ENCODE measurements around the gene AP3M1.
"Not testable (repeated sequence)": the region's sequence is repeated elsewhere in the genome, so short reads cannot be mapped to it uniquely, and the experiment has no call there.

The AP3M1 gene, protein sequence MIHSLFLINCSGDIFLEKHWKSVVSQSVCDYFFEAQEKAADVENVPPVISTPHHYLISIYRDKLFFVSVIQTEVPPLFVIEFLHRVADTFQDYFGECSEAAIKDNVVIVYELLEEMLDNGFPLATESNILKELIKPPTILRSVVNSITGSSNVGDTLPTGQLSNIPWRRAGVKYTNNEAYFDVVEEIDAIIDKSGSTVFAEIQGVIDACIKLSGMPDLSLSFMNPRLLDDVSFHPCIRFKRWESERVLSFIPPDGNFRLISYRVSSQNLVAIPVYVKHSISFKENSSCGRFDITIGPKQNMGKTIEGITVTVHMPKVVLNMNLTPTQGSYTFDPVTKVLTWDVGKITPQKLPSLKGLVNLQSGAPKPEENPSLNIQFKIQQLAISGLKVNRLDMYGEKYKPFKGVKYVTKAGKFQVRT

GRCh38 chr10:74150204-74150989, at the start of gene AP3M1:
AP3M1 (minus strand) TSS chr10:74150828; CDS start chr10:74138379, 12,449 bp downstream.
- peak; percentile 57 for DNase-seq (ENCODE audit: low read depth, low spot score)

GRCh38 chr10:74199315-74199714, 48.7 kb upstream of the AP3M1 start:
- no peak for DNase-seq (ENCODE audit: low read depth, low spot score)

DNA sequence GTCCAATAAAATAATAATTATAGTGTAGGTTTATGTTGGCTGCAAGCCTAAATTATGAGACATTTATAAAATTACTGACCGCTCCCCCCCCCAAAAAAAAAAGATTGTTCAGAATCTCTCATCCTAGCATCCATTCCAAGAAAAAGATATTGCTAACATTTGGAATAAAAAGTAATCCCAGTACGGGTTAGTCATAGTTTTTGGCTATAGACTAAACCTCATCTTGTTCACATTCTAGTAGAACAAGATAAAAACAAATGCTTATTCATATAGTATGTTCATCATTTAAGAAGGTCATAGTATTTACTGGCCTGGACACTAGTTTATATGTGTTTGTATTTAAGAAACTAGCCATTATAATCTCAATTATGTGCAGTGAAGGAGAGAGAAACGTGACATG, 44.4 kb upstream of the AP3M1 start:
- DNase-seq (ENCODE audit: low read depth, low spot score), result no peak

- no peak for DNase-seq (ENCODE audit: low read depth, low spot score)
Observed at GRCh38 chr10:74194545-74194944, 43.9 kb upstream of the AP3M1 start.

GRCh38 chr10:74190494-74190893, 39.9 kb upstream of the AP3M1 start:
- DNase-seq (ENCODE audit: low read depth, low spot score), result no peak

DNA sequence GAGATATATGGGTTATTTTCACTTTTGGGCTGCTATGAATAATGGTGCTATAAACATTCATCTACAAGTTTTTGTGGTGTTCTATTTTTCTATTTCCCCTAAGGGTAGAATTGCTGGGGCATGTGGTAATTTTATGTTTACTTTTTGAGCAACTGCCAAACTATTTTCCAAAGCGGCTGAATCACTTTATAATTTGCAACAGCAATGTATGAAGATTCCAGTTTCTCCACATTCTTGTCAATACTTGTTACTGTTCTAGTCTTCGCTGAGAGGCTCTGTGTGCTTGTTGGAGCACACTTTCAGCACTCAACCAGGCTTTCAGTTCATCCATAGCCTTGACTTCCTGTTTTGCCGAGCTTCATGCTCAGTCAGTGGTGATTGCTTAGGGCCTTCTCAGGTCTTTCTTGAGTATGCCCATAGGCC, 39.4 kb upstream of the AP3M1 start:
- no peak for DNase-seq (ENCODE audit: low read depth, low spot score)

GRCh38 chr10:74188617-74189016, 38.0 kb upstream of the AP3M1 start:
- DNase-seq (ENCODE audit: low read depth, low spot score), result not testable (repeated sequence)

GRCh38 chr10:74187237-74187636, 36.6 kb upstream of the AP3M1 start:
- DNase-seq (ENCODE audit: low read depth, low spot score), result no peak

- no peak for DNase-seq (ENCODE audit: low read depth, low spot score)
Observed at GRCh38 chr10:74186678-74187077, 36.0 kb upstream of the AP3M1 start.

- DNase-seq (ENCODE audit: low read depth, low spot score), result no peak
Observed at GRCh38 chr10:74179111-74179710, 28.6 kb upstream of the AP3M1 start.

DNA sequence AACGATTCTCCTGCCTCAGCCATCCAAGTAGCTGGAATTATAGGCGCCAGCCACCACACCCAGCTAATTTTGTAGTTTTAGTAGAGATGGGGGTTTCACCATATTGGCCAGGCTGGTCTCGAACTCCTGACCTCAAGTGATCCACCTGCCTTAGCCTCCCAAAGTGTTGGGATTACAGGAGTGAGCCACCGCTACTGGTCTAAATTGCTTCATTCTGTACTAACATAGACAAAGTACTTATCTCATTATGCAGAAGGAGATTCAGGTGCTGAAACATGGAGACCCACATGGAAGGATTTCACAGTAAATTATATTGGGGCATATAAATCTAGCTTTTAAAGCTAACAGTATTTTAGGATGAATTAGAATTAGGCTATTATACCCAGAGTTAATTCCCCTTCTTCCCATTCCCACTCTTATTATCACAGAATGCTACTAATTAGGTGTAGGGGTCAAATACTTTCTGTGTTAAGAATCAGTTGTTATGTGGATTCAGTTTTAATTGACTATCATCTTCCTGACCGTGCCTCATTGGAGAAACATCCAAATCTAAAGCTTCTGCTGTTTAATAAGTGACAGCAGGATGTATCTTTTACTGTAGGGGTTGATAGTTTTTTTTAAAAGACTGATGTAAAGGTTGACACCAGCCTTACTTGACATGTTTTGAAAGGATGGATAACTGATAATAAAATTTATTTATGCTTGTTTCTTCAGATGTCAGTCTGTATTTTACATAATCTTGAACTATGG, 27.6 kb upstream of the AP3M1 start:
- DNase-seq (ENCODE audit: low read depth, low spot score), result no peak

DNA sequence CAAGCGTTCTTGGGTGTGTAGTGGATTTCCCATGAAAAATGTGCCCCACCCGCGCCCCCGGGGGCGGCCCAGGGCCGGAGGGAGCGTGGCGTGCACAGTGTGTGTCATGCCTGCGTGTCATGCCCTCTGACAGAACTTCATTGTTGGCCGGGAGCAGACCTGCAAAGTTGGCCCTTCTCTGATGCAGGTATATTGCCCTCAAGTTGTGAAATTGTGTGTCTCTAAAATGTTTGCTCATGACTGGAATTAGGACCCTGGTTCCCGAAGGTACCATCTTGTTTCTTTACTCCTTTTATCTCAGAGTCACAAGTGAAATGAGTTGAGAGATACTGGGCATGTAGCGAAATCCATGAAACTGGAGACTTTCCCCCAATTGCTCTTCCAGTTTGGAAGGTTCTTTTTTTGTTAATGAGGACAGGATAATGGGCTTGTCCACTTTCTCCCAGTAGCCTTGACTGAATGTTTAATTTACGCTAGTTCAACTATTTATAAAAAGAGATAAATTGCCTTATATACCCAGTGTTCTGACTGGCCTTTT, 26.6 kb upstream of the AP3M1 start:
- DNase-seq (ENCODE audit: low read depth, low spot score), result peak; percentile 9

DNA sequence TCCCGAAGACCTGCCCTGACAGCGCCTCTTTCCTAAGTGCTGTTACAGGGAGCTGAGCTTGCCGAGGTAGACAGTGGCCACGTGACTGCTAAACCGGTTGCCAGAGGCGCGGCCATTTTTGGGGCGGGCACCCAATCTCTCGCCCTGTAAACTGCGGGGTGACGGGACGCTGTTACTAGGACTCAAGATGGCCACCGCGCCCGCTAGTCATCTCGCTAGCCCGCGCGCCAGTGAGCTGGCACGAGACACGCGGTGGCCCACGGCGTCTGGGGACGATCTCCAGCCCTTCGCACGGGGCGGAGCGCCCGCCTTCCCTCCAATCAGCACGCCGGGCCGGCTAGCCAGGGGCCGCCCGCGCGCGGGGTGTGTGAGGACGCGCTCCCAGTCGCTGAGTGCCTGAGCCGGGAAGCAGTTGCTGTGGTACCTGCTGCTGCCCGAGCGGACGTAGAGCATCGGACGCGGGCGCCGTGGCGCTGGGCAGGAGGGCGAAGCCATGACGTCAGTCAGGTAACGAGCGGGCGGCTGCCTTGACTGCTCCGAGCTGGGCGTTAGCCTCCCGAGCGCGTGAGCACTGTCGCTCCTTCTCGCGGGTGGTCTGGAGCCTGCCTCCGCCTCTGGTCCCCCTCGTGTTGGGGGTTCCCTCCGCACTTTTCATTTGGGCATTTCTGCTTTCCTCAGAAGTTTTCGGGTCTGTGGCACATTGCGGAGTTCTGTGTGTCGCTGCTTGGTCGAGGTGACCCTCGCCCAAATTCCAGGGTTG, 25.9 kb upstream of the AP3M1 start:
- DNase-seq (ENCODE audit: low read depth, low spot score), result peak; percentile 90

DNA sequence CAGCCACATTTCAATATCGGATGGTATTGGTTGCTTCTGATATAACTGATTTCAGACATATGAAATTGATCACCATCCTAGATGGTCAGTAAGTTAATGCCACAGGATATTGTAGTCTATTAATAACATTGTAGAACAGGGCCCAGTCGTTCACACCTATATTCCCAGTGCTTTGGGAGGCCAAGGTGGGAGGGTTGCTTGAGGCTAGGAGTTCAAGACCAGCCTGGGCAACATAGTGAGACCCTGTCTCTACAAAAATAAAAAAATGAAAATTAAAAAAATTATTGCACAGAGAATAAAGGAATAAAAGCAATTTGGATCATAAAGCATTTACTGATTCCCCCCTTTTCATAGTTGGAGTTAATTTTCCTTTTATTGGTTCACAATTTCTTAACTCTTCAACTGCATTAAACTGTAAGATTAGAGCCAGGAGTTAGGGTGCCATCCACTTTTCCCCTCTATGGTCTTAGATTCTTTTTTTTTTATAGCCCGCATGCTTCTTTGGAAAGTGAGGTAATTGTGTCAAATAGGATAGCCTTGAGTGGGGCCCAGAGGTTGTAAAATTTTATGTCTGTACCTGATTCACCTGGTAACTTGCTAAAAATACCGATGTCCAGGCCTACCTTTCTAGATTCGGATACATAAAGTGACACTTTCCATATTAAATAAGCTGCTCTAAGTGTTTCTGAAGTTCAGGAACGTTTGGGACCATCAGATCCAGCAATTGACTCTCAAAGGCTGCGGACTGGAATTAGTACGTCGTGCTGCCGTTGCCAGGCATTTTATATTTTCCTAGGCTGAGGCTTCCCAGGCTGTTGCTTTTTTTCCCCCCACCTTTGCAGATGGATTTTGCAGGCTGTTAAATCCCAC, 25.1 kb upstream of the AP3M1 start:
- DNase-seq (ENCODE audit: low read depth, low spot score), result no peak

DNA sequence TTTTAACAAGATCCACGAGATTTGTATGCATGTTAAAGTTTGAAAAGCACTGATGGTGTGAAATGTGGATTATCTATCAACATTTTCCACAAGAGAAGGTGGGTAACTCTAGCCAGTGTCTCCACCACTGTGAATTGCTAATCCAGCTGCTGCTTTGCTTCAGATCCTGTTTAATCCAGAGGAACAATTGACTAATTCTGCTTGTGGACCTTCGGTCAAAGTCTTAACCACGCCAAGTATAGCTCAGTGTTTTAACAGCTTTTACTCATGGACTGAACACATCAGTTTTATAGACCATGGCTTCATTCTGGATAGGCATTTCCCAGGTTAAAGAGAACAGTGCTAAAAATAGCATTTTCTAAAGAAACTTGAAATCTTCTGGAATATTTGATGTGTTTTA, 23.9 kb upstream of the AP3M1 start:
- no peak for DNase-seq (ENCODE audit: low read depth, low spot score)

GRCh38 chr10:74171625-74172024, 21.0 kb upstream of the AP3M1 start:
- DNase-seq (ENCODE audit: low read depth, low spot score), result no peak

DNA sequence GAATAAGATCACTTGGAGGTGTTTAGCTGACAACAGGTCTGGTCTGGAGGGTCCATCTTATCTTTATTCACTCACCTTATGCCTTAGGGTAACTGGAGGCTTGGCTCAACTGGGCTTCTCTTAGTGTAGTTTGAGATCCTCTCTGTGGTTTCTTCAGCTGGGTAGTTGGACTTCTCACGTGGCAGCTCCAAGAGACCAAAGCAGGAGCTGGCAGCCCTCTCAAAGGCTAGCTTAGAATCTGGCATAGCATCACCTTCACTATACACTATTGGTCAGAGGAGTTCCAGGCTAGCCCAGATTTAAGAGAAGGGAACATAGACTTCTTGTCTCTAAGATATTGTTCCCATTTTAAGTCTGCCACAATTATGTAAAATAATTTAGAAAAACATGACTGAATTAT, 16.8 kb upstream of the AP3M1 start:
- DNase-seq (ENCODE audit: low read depth, low spot score), result no peak

GRCh38 chr10:74165530-74165901, 14.9 kb upstream of the AP3M1 start:
- DNase-seq (ENCODE audit: low read depth, low spot score), result no peak

GRCh38 chr10:74164716-74165529, 14.3 kb upstream of the AP3M1 start:
- no peak for DNase-seq (ENCODE audit: low read depth, low spot score)

Measured in activated naive CD8-positive, alpha-beta T cell treated with anti-CD3 and anti-CD28 coated beads, Interleukin-2, amount 50 U/mL, for 16 hours (primary cell).